B cell (primary cell): ENCODE data around the gene ZKSCAN2. TPM values are rescaled to one million over a fixed set of nuclear protein-coding genes. Genes with fewer than 3 reads are reported as not detected.

ENCODE experiments used
- ATAC-seq: fragments of 200-7000 bp; cut with Tn5 transposase; one replicate; pipeline ENCODE4 v1.10.0; 2021; ENCODE audit warnings: low read depth, mild to moderate bottlenecking, moderate number of reproducible peaks, moderate library complexity
- CTCF ChIA-PET: fragments of 350-600 bp; sonication (Branson Sonifier 250); formaldehyde crosslinking; loops from one replicate; lab custom pipeline; 2021; ENCODE audit warnings: antibody characterized with exemption, inconsistent platforms; lab: Charles Lee
- POLR2A ChIA-PET: fragments of 350-600 bp; sonication (Branson Sonifier 250); formaldehyde crosslinking; loops from one replicate; lab custom pipeline; 2021; ENCODE audit warnings: antibody characterized with exemption; lab: Charles Lee
- DNase-seq: peaks from one replicate; pipeline ENCODE4 v3.0.0; 2013
- H2AFZ ChIP-seq: 2 replicates; pipeline ENCODE4 v1.6.1; 2012; ENCODE audit warnings: mild to moderate bottlenecking, low read depth, low read length; ENCODE audit not compliant: insufficient read depth, poor library complexity, severe bottlenecking
- H3K27ac ChIP-seq, 2 donors: 1 replicate in 1 of 2; 2 replicates in 1 of 2; pipeline ENCODE4 v1.5.1; 2012 to 2013; ENCODE audit warnings: low read length in 2 of 2, mild to moderate bottlenecking in 2 of 2, moderate library complexity in 1 of 2
- H3K27me3 ChIP-seq, 4 experiments: fragments of 200-600 bp in 1 of 4; sonication (generic) in 1 of 4; replicated peaks in 1 of 4; 1 replicate in 2 of 4; 2 replicates in 2 of 4; pipeline versions ENCODE4 v1.6.1 to v1.7.0; 2013 to 2016; ENCODE audit warnings: low read length in 3 of 4, mild to moderate bottlenecking in 2 of 4, mixed read lengths in 1 of 4, moderate library complexity in 1 of 4; ENCODE audit not compliant: insufficient read depth in 4 of 4, control insufficient read depth in 3 of 4; ENCODE audit errors: control extremely low read depth in 1 of 4
- H3K36me3 ChIP-seq, 2 experiments: replicated peaks in 1 of 2; 1 replicate in 1 of 2; 2 replicates in 1 of 2; pipeline versions ENCODE4 v1.6.1 to v1.7.1; 2013; ENCODE audit warnings: low read length in 1 of 2; ENCODE audit not compliant: insufficient read depth in 2 of 2, control insufficient read depth in 1 of 2; ENCODE audit errors: control extremely low read depth in 1 of 2, extremely low read depth in 1 of 2
- H3K4me1 ChIP-seq, 2 donors: fragments of 200-600 bp in 1 of 2; sonication (generic) in 1 of 2; 1 replicate in 1 of 2; 2 replicates in 1 of 2; pipeline versions ENCODE4 v1.5.1 to v1.6.1; 2013 to 2017; ENCODE audit warnings: low read length in 2 of 2; ENCODE audit not compliant: control insufficient read depth in 2 of 2, insufficient read depth in 2 of 2
- H3K4me2 ChIP-seq: replicated peaks from 2 replicates; pipeline ENCODE3; 2012; ENCODE audit warnings: mild to moderate bottlenecking, low read depth, low read length; ENCODE audit not compliant: poor library complexity, severe bottlenecking
- H3K4me3 ChIP-seq, 5 experiments: fragments of 200-600 bp in 1 of 5; sonication (generic) in 1 of 5; 1 replicate in 3 of 5; 2 replicates in 2 of 5; pipeline versions ENCODE4 v1.5.1 to v1.7.0; 2011 to 2016; ENCODE audit warnings: low read length in 4 of 5, mild to moderate bottlenecking in 4 of 5, low read depth in 2 of 5, control low read depth in 1 of 5, moderate library complexity in 1 of 5; ENCODE audit not compliant: insufficient read depth in 1 of 5; ENCODE audit errors: control extremely low read depth in 1 of 5, extremely low read depth in 1 of 5
- H3K79me2 ChIP-seq: fragments of 200-600 bp; sonication (generic); one replicate; pipeline ENCODE4 v1.6.0; 2016; ENCODE audit warnings: low read length; ENCODE audit not compliant: control insufficient read depth, insufficient read depth
- H3K9ac ChIP-seq: fragments of 200-600 bp; sonication (generic); 2 replicates; pipeline ENCODE4 v1.6.1; 2017; ENCODE audit warnings: mild to moderate bottlenecking, low read length, moderate library complexity
- H3K9me3 ChIP-seq, 3 donors: one replicate each; pipeline versions ENCODE4 v1.6.1 to v1.7.1; 2013; ENCODE audit warnings: low read length in 2 of 3; ENCODE audit not compliant: control insufficient read depth in 2 of 3, insufficient read depth in 1 of 3; ENCODE audit errors: control extremely low read depth in 1 of 3
- H4K20me1 ChIP-seq: 2 replicates; pipeline ENCODE4 v1.6.0; 2012; ENCODE audit warnings: mild to moderate bottlenecking, low read length; ENCODE audit not compliant: insufficient read depth, control insufficient read depth, poor library complexity, severe bottlenecking
- H3K27ac Mint-ChIP-seq: one replicate; pipeline ENCODE4 v1.8.0; 2021; ENCODE audit warnings: mixed read lengths
- H3K27me3 Mint-ChIP-seq: one replicate; pipeline ENCODE4 v1.8.0; 2021; ENCODE audit warnings: mixed read lengths
- H3K4me1 Mint-ChIP-seq: one replicate; pipeline ENCODE4 v1.8.0; 2021; ENCODE audit warnings: mixed read lengths
- H3K4me3 Mint-ChIP-seq: one replicate; pipeline ENCODE4 v1.8.0; 2021; ENCODE audit warnings: mixed read lengths
- H3K9me3 Mint-ChIP-seq: one replicate; pipeline ENCODE4 v1.8.0; 2022; ENCODE audit warnings: mixed read lengths; ENCODE audit not compliant: insufficient read depth
- EZH2 ChIP-seq: IDR thresholded peaks from 2 replicates; pipeline ENCODE4 v1.6.1; 2012; ENCODE audit warnings: borderline replicate concordance, low read depth, mild to moderate bottlenecking, moderate library complexity, low read length; ENCODE audit not compliant: insufficient read depth, poor library complexity, severe bottlenecking
- WGBS: methylation state at CpG from one replicate; pipeline ENCODE4 v1.1.5; 2013; ENCODE audit warnings: missing lambda C conversion rate; ENCODE audit not compliant: insufficient coverage; 5-methylcytosine and 5-hydroxymethylcytosine counted together
- intact Hi-C: fragments of 100-400 bp; cut with micrococcal nuclease; formaldehyde crosslinking; loops from one replicate; pipeline ENCODE4 v1.10.0; 2022
- polyA plus RNA-seq: library from polyadenylated mRNA; depleted of rRNA; stranded (reverse); fragments of >200 nt; gene quantifications from 2 replicates; pipeline ENCODE4 v1.2.3, GENCODE V29; 2012
- total RNA-seq, 2 donors: library from RNA; stranded (reverse); fragments of 120-200 nt in 1 of 2; gene quantifications; 1 replicate in 1 of 2; 2 replicates in 1 of 2; pipeline versions ENCODE4 v1.2.3 to v1.2.4, GENCODE V29; 2013 to 2022
- TF ChIP-seq, protein P1 (sequence below): fragments of 200-600 bp; IDR thresholded peaks from one replicate; pipeline ENCODE4 v1.8.0; 2022; ENCODE audit warnings: antibody characterized with exemption, mild to moderate bottlenecking

ZKSCAN2 gene
- total and polyA plus RNA-seq, 2 donors (not counting 1 experiment from before 2014, with no cell fraction given) = 0.85 to 9.1 TPM

DNA sequence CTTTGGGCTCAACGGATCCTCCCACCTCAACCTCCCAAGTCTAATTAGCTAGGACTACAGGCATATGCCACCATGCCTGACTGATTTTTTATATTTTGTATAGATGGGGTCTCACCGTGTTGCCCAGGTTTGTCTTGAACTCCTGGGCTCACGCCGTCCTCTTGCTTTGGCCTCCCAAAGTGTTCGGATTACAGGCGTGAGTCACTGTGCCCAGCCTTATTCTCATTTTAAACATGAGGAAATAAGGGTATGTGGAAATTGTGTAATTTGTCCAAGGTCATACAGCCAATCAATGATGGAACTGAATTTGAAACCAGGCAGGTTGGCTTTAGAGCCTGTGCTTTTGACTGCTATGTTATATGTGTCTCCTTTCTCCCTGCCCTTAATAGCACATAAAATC is 68.3 kb downstream of the ZKSCAN2 start:
- Mint-ChIP-seq H3K4me3 (no peak overlapping the region), H3K4me1 (no peaks in the 10 kb centered on the region)

DNA sequence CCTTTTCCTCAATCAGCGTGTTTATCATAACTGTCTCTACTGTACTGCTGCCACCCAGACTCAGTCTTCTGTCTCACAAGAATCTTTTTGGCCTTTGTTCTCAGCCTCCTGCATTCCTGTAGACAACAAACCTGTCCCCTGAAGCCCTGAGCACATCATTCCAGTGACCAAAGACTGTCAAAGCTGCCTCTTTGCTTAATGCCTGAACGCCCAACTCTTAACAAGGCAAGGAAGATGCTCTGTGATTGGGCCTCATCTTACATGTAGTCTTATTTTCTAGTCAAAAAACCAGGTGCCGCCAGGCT is 70.2 kb downstream of the ZKSCAN2 start:
- Histone ChIP-seq H4K20me1 (no peaks in the 10 kb centered on the region), H2AFZ (no peak overlapping the region), H3K9ac (no peak overlapping the region), H3K9me3 (no peaks in the 10 kb centered on the region), H3K4me1 (no peaks in the 10 kb centered on the region), H3K4me3 (no peak overlapping the region), H3K4me2 (no peak overlapping the region), H3K27me3 (no peaks in the 10 kb centered on the region), H3K36me3 (no peaks in the 10 kb centered on the region), H3K27ac (no peak overlapping the region), H3K79me2 (no peaks in the 10 kb centered on the region)
- POLR2A ChIA-PET = no interaction called here
- CTCF ChIA-PET = interaction anchor here (0.6 kb wide), 1 partner anchor 21 kb away, joined by 4 read pairs; no protein-coding TSS in a partner anchor
- TF ChIP-seq EZH2 = no peak
- TF ChIP-seq, protein P1, sequence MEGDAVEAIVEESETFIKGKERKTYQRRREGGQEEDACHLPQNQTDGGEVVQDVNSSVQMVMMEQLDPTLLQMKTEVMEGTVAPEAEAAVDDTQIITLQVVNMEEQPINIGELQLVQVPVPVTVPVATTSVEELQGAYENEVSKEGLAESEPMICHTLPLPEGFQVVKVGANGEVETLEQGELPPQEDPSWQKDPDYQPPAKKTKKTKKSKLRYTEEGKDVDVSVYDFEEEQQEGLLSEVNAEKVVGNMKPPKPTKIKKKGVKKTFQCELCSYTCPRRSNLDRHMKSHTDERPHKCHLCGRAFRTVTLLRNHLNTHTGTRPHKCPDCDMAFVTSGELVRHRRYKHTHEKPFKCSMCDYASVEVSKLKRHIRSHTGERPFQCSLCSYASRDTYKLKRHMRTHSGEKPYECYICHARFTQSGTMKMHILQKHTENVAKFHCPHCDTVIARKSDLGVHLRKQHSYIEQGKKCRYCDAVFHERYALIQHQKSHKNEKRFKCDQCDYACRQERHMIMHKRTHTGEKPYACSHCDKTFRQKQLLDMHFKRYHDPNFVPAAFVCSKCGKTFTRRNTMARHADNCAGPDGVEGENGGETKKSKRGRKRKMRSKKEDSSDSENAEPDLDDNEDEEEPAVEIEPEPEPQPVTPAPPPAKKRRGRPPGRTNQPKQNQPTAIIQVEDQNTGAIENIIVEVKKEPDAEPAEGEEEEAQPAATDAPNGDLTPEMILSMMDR = no peak
- no peak overlapping the region for H3K27ac Mint-ChIP-seq
- H3K9me3 Mint-ChIP-seq = no peaks in the 10 kb centered on the region
- H3K4me1 Mint-ChIP-seq = no peaks in the 10 kb centered on the region
- no peak for ATAC-seq
- intact Hi-C loops = no loop called here
- WGBS = 100% methylated on average over 3 of the region's 3 CpGs
- no peaks in the 10 kb centered on the region for H3K27me3 Mint-ChIP-seq
- no peak overlapping the region for H3K4me3 Mint-ChIP-seq
- DNase-seq = no peak

More for the DNA sequence above, 68.3 kb downstream of the ZKSCAN2 start:
- H2AFZ ChIP-seq = no peak overlapping the region
- no peaks in the 10 kb centered on the region for H3K9me3 ChIP-seq
- CTCF ChIA-PET = no interaction called here
- no peaks in the 10 kb centered on the region for H3K27me3 Mint-ChIP-seq
- no peak overlapping the region for H3K4me3 ChIP-seq
- TF ChIP-seq, protein P1 = no peak
- no peak for TF ChIP-seq EZH2
- POLR2A ChIA-PET = no interaction called here
- ATAC-seq (no peak), DNase-seq (no peak)
- no peaks in the 10 kb centered on the region for H4K20me1 ChIP-seq
- H3K4me2 ChIP-seq = no peak overlapping the region
- no peak overlapping the region for H3K27ac ChIP-seq
- H3K36me3 ChIP-seq = no peaks in the 10 kb centered on the region
- no peaks in the 10 kb centered on the region for H3K79me2 ChIP-seq
- 92% methylated on average over 2 of the region's 6 CpGs for WGBS
- no peaks in the 10 kb centered on the region for H3K4me1 ChIP-seq
- H3K27ac Mint-ChIP-seq = no peak overlapping the region
- no peak overlapping the region for H3K9ac ChIP-seq
- intact Hi-C loops = no loop called here
- H3K9me3 Mint-ChIP-seq = no peaks in the 10 kb centered on the region
- no peaks in the 10 kb centered on the region for H3K27me3 ChIP-seq

Other genes with a start within 250 kb of the ZKSCAN2 start
- gene ARHGAP17, start 242.5 kb downstream of the ZKSCAN2 start, total RNA-seq = 153 and 156 TPM in 2 replicates
- gene ARHGAP17, start 242.5 kb downstream of the ZKSCAN2 start, polyA plus RNA-seq = 122 and 150 TPM in 2 replicates
- gene LCMT1, start 146.1 kb downstream of the ZKSCAN2 start, total RNA-seq = 42.0 and 45.1 TPM in 2 replicates
- gene LCMT1, start 146.1 kb downstream of the ZKSCAN2 start, polyA plus RNA-seq = 20.2 and 21.7 TPM in 2 replicates
- gene AQP8, start 40.9 kb downstream of the ZKSCAN2 start, total RNA-seq = not detected in 2 replicates
- gene AQP8, start 40.9 kb downstream of the ZKSCAN2 start, polyA plus RNA-seq = not detected in 2 replicates